CD4-positive, CD25-positive, alpha-beta regulatory T cell (primary cell): ENCODE data around the gene DNAAF9. TPM values are rescaled to one million over a fixed set of nuclear protein-coding genes. Genes with fewer than 3 reads are reported as not detected.

Experiments
- ATAC-seq, 2 donors: fragments of 150-1000 bp; cut with Tn5 transposase; one replicate each; pipeline ENCODE4 v1.10.0; 2021; ENCODE audit warnings: low read depth in 2 of 2, moderate number of reproducible peaks in 2 of 2, moderate library complexity in 1 of 2
- DNase-seq, 3 donors: peaks; one replicate each; pipeline versions ENCODE4 v3.0.0 to v3.0.0-alpha.2; 2012 to 2022; ENCODE audit warnings: mixed read lengths in 1 of 3
- H3K27ac ChIP-seq: one replicate; pipeline ENCODE4 v1.7.0; 2013; ENCODE audit warnings: mild to moderate bottlenecking, low read length; ENCODE audit not compliant: insufficient read depth, poor library complexity, severe bottlenecking
- H3K27me3 ChIP-seq: one replicate; pipeline ENCODE4 v1.7.0; 2013; ENCODE audit warnings: low read length; ENCODE audit not compliant: control insufficient read depth, insufficient read depth
- H3K36me3 ChIP-seq: one replicate; pipeline ENCODE4 v1.7.0; 2013; ENCODE audit warnings: mild to moderate bottlenecking, low read length, moderate library complexity; ENCODE audit not compliant: control insufficient read depth, insufficient read depth
- H3K4me1 ChIP-seq: 2 replicates; pipeline ENCODE4 v1.7.0; 2013; ENCODE audit warnings: mild to moderate bottlenecking, low read length; ENCODE audit not compliant: insufficient read depth, control insufficient read depth, poor library complexity, severe bottlenecking
- H3K4me3 ChIP-seq: one replicate; pipeline ENCODE4 v1.7.0; 2013; ENCODE audit warnings: low read depth, mild to moderate bottlenecking, low read length, moderate library complexity
- H3K9me3 ChIP-seq, 2 experiments: 1 replicate in 1 of 2; 2 replicates in 1 of 2; pipeline ENCODE4 v1.7.0; 2013; ENCODE audit warnings: low read length in 2 of 2, mild to moderate bottlenecking in 1 of 2, moderate library complexity in 1 of 2; ENCODE audit not compliant: control insufficient read depth in 2 of 2
- H3K27ac Mint-ChIP-seq, 3 donors: one replicate each; pipeline ENCODE4 v1.8.0; 2020 to 2022; ENCODE audit warnings: mild to moderate bottlenecking in 3 of 3, mixed read lengths in 3 of 3, moderate library complexity in 2 of 3
- H3K27me3 Mint-ChIP-seq: one replicate; pipeline ENCODE4 v1.8.0; 2022; ENCODE audit warnings: mild to moderate bottlenecking, mixed read lengths
- H3K36me3 Mint-ChIP-seq: one replicate; pipeline ENCODE4 v1.8.0; 2020; ENCODE audit warnings: mixed read lengths
- H3K4me1 Mint-ChIP-seq, 4 donors: one replicate each; pipeline ENCODE4 v1.8.0; 2020 to 2022; ENCODE audit warnings: mixed read lengths in 4 of 4, mild to moderate bottlenecking in 1 of 4
- H3K4me3 Mint-ChIP-seq, 4 donors: one replicate each; pipeline ENCODE4 v1.8.0; 2020 to 2022; ENCODE audit warnings: mild to moderate bottlenecking in 4 of 4, mixed read lengths in 4 of 4, moderate library complexity in 3 of 4
- H3K9me3 Mint-ChIP-seq, 7 donors: one replicate each; pipeline ENCODE4 v1.8.0; 2020 to 2022; ENCODE audit warnings: mixed read lengths in 7 of 7, mild to moderate bottlenecking in 3 of 7, moderate library complexity in 2 of 7
- polyA plus RNA-seq, 4 donors: library from polyadenylated mRNA; unstranded; fragments of 300-500 nt; fragmentation: Illumina TruSeq; gene quantifications; one replicate each; pipeline ENCODE4 v1.2.3, GENCODE V29; 2021
- total RNA-seq: library from RNA; stranded (reverse); gene quantifications from one replicate; pipeline ENCODE4 v1.2.3, GENCODE V29; 2022

The DNAAF9 gene
- total and polyA plus RNA-seq, 5 donors from 2014 or later: 0.73 to 11.7 (median 1.8) TPM

GRCh38 chr20:3382836-3383235 is 24.6 kb downstream of the DNAAF9 start:
- Mint-ChIP-seq H3K9me3 (peaks cover 0 to 3% (median 0%) of the 10 kb centered on the region in 7 donors), H3K4me1 (peaks cover 15 to 25% (median 22%) of the 10 kb centered on the region in 4 donors), H3K4me3 (no peak overlapping the region), H3K36me3 (peaks cover 34% of the 10 kb centered on the region), H3K27ac (no peak overlapping the region), H3K27me3 (peaks cover 5% of the 10 kb centered on the region)
- Histone ChIP-seq H3K4me1 (no peaks in the 10 kb centered on the region), H3K9me3 (peaks cover 0 to 3% of the 10 kb centered on the region in 2 experiments), H3K36me3 (peaks cover 28% of the 10 kb centered on the region), H3K27me3 (no peaks in the 10 kb centered on the region), H3K27ac (no peak overlapping the region), H3K4me3 (no peak overlapping the region)
- DNase-seq (no peak), ATAC-seq (no peak)

GRCh38 chr20:3380228-3381070 is 27.0 kb downstream of the DNAAF9 start:
- Histone ChIP-seq H3K4me3 (no peak overlapping the region), H3K27me3 (no peaks in the 10 kb centered on the region), H3K9me3 (no peaks in the 10 kb centered on the region), H3K4me1 (no peaks in the 10 kb centered on the region), H3K27ac (no peak overlapping the region), H3K36me3 (peaks cover 35% of the 10 kb centered on the region)
- Mint-ChIP-seq H3K27me3 (peaks cover 2% of the 10 kb centered on the region), H3K4me1 (peaks cover 13 to 22% (median 18%) of the 10 kb centered on the region in 4 donors), H3K9me3 (peaks cover 0 to 2% (median 0%) of the 10 kb centered on the region in 7 donors), H3K36me3 (peaks cover 39% of the 10 kb centered on the region), H3K27ac (no peak overlapping the region), H3K4me3 (no peak overlapping the region)
- DNase-seq (no peak), ATAC-seq (no peak)

GRCh38 chr20:3378138-3378537 is 29.3 kb downstream of the DNAAF9 start:
- no peaks in the 10 kb centered on the region for H3K27me3 Mint-ChIP-seq
- ATAC-seq (no peak), DNase-seq (no peak)
- Histone ChIP-seq H3K9me3 (no peaks in the 10 kb centered on the region), H3K27ac (no peak overlapping the region), H3K4me3 (no peak overlapping the region), H3K36me3 (peaks cover 55% of the 10 kb centered on the region), H3K27me3 (no peaks in the 10 kb centered on the region), H3K4me1 (no peaks in the 10 kb centered on the region)
- peaks cover 0 to 3% (median 3%) of the 10 kb centered on the region in 4 donors for H3K4me1 Mint-ChIP-seq
- H3K36me3 Mint-ChIP-seq: peaks cover 56% of the 10 kb centered on the region
- H3K27ac Mint-ChIP-seq: no peak overlapping the region
- H3K9me3 Mint-ChIP-seq: peaks cover 0 to 2% (median 0%) of the 10 kb centered on the region in 7 donors
- H3K4me3 Mint-ChIP-seq: no peak overlapping the region

- H3K4me3 Mint-ChIP-seq: no peak overlapping the region
- DNase-seq (no peak), ATAC-seq (no peak)
- Histone ChIP-seq H3K36me3 (peaks cover 59% of the 10 kb centered on the region), H3K4me3 (no peak overlapping the region), H3K27ac (no peak overlapping the region), H3K9me3 (no peaks in the 10 kb centered on the region), H3K27me3 (no peaks in the 10 kb centered on the region), H3K4me1 (no peaks in the 10 kb centered on the region)
- peaks cover 0 to 3% (median 1%) of the 10 kb centered on the region in 4 donors for H3K4me1 Mint-ChIP-seq
- H3K9me3 Mint-ChIP-seq: peaks cover 0 to 2% (median 0%) of the 10 kb centered on the region in 7 donors
- no peaks in the 10 kb centered on the region for H3K27me3 Mint-ChIP-seq
- peaks cover 54% of the 10 kb centered on the region for H3K36me3 Mint-ChIP-seq
- no peak overlapping the region for H3K27ac Mint-ChIP-seq
These were observed 29.8 kb downstream of the DNAAF9 start for GRCh38 chr20:3377644-3378043.

GRCh38 chr20:3374296-3374695 is 33.2 kb downstream of the DNAAF9 start:
- H3K4me3 Mint-ChIP-seq: no peak overlapping the region
- H3K27me3 ChIP-seq: no peaks in the 10 kb centered on the region
- ATAC-seq (no peak), DNase-seq (no peak)
- no peaks in the 10 kb centered on the region for H3K27me3 Mint-ChIP-seq
- H3K4me1 ChIP-seq: no peaks in the 10 kb centered on the region
- no peak overlapping the region for H3K27ac ChIP-seq
- H3K36me3 ChIP-seq: peaks cover 61% of the 10 kb centered on the region
- peaks cover 57% of the 10 kb centered on the region for H3K36me3 Mint-ChIP-seq
- H3K9me3 Mint-ChIP-seq: peaks cover 0 to 2% (median 0%) of the 10 kb centered on the region in 7 donors
- H3K27ac Mint-ChIP-seq: no peak overlapping the region
- no peaks in the 10 kb centered on the region for H3K4me1 Mint-ChIP-seq
- no peak overlapping the region for H3K4me3 ChIP-seq
- H3K9me3 ChIP-seq: no peaks in the 10 kb centered on the region

- no peaks in the 10 kb centered on the region for H3K9me3 ChIP-seq
- ATAC-seq: no peak
- H3K36me3 ChIP-seq: peaks cover 45% of the 10 kb centered on the region
- no peak overlapping the region for H3K27ac Mint-ChIP-seq
- no peaks in the 10 kb centered on the region for H3K27me3 Mint-ChIP-seq
- H3K4me1 ChIP-seq: no peaks in the 10 kb centered on the region
- no peak overlapping the region for H3K4me3 Mint-ChIP-seq
- H3K4me1 Mint-ChIP-seq: peaks cover 0 to 3% (median 0%) of the 10 kb centered on the region in 4 donors
- no peaks in the 10 kb centered on the region for H3K27me3 ChIP-seq
- peaks cover 58% of the 10 kb centered on the region for H3K36me3 Mint-ChIP-seq
- DNase-seq: no peak
- no peaks in the 10 kb centered on the region for H3K9me3 Mint-ChIP-seq
- no peak overlapping the region for H3K4me3 ChIP-seq
- H3K27ac ChIP-seq: no peak overlapping the region
These were observed 35.7 kb downstream of the DNAAF9 start for GRCh38 chr20:3371754-3372153.

GRCh38 chr20:3367089-3367488 is 40.4 kb downstream of the DNAAF9 start:
- Mint-ChIP-seq H3K27me3 (no peaks in the 10 kb centered on the region), H3K4me3 (no peak overlapping the region), H3K4me1 (peaks cover 0 to 4% (median 3%) of the 10 kb centered on the region in 4 donors), H3K9me3 (no peaks in the 10 kb centered on the region), H3K36me3 (peaks cover 34% of the 10 kb centered on the region), H3K27ac (no peak overlapping the region)
- peaks cover 13% of the 10 kb centered on the region for H3K36me3 ChIP-seq
- no peaks in the 10 kb centered on the region for H3K9me3 ChIP-seq
- ATAC-seq (no peak), DNase-seq (no peak)
- no peaks in the 10 kb centered on the region for H3K4me1 ChIP-seq
- no peak overlapping the region for H3K27ac ChIP-seq
- H3K27me3 ChIP-seq: no peaks in the 10 kb centered on the region
- no peak overlapping the region for H3K4me3 ChIP-seq
